Fibroblast of lung (primary cell): Measurements from ENCODE around the gene ATG10. TPM values are rescaled to one million over a fixed set of nuclear protein-coding genes. Genes with fewer than 3 reads are reported as not detected.
A peak's percentile ranks its signal among the peaks of the same experiment; 100 is the strongest.
"Not testable (repeated sequence)": the region's sequence is repeated elsewhere in the genome, so short reads cannot be mapped to it uniquely, and the experiment has no call there.

Experiments
- DNase-seq, 2 donors: peaks; one replicate each; pipeline versions ENCODE4 v3.0.0 to v3.0.0-alpha.2; 2010; ENCODE audit warnings: low read depth in 2 of 2
- H2AFZ ChIP-seq: 2 replicates; pipeline ENCODE4 v1.5.1; 2012; ENCODE audit warnings: low read length, control low read depth, inconsistent platforms
- H3K27ac ChIP-seq: 2 replicates; pipeline ENCODE4 v1.5.1; 2011; ENCODE audit warnings: low read length, control low read depth; ENCODE audit not compliant: insufficient read depth
- H3K27me3 ChIP-seq: 2 replicates; pipeline ENCODE4 v1.5.1; 2011; ENCODE audit warnings: mild to moderate bottlenecking, low read length; ENCODE audit not compliant: control insufficient read depth, insufficient read depth
- H3K36me3 ChIP-seq: 2 replicates; pipeline ENCODE4 v1.5.1; 2011; ENCODE audit warnings: low read length; ENCODE audit not compliant: control insufficient read depth, insufficient read depth
- H3K4me1 ChIP-seq: 2 replicates; pipeline ENCODE4 v1.5.1; 2011; ENCODE audit warnings: low read length; ENCODE audit not compliant: control insufficient read depth, insufficient read depth; ENCODE audit errors: extremely low read depth
- H3K4me2 ChIP-seq: 2 replicates; pipeline ENCODE4 v1.5.1; 2011; ENCODE audit warnings: low read length, control low read depth; ENCODE audit not compliant: insufficient read depth; ENCODE audit errors: extremely low read depth
- H3K4me3 ChIP-seq, 4 experiments: fragments of 200-600 bp in 1 of 4; sonication (generic) in 1 of 4; replicated peaks in 1 of 4; 2 replicates each; pipeline ENCODE4 v1.5.1; 2011 to 2016; ENCODE audit warnings: low read length in 4 of 4, low read depth in 3 of 4, mild to moderate bottlenecking in 3 of 4, control low read depth in 2 of 4, inconsistent platforms in 1 of 4, mixed read lengths in 1 of 4; ENCODE audit not compliant: insufficient read depth in 1 of 4; ENCODE audit errors: control extremely low read depth in 1 of 4
- H3K79me2 ChIP-seq: 2 replicates; pipeline ENCODE4 v1.5.1; 2012; ENCODE audit warnings: mild to moderate bottlenecking, low read length, inconsistent platforms; ENCODE audit not compliant: control insufficient read depth, insufficient read depth
- H3K9ac ChIP-seq: 2 replicates; pipeline ENCODE4 v1.5.1; 2011; ENCODE audit warnings: mild to moderate bottlenecking, low read length, control low read depth; ENCODE audit not compliant: insufficient read depth
- H3K9me3 ChIP-seq: 2 replicates; pipeline ENCODE4 v1.5.1; 2012; ENCODE audit warnings: low read depth, low read length; ENCODE audit not compliant: control insufficient read depth, insufficient read depth
- H4K20me1 ChIP-seq: 2 replicates; pipeline ENCODE4 v1.5.1; 2011; ENCODE audit warnings: low read length; ENCODE audit not compliant: control insufficient read depth, insufficient read depth; ENCODE audit errors: extremely low read depth
- CTCF ChIP-seq, 2 donors: IDR thresholded peaks in 1 of 2; conservative IDR thresholded peaks in 1 of 2; 1 replicate in 1 of 2; 2 replicates in 1 of 2; pipeline ENCODE4 v1.5.1; 2011 to 2012; ENCODE audit warnings: low read length in 2 of 2, control low read depth in 1 of 2, inconsistent platforms in 1 of 2, low read depth in 1 of 2, mild to moderate bottlenecking in 1 of 2
- EZH2 ChIP-seq: IDR thresholded peaks from 2 replicates; pipeline ENCODE4 v1.5.1; 2012; ENCODE audit warnings: low read length, control low read depth, mild to moderate bottlenecking; ENCODE audit errors: missing control alignments
- polyA plus RNA-seq, 2 donors: library from polyadenylated mRNA; depleted of rRNA in 1 of 2; stranded (reverse) in 1 of 2; unstranded in 1 of 2; fragments of >200 nt; gene quantifications; 2 replicates each; pipeline ENCODE4 v1.2.1, GENCODE V29; 2011 to 2012; ENCODE audit warnings: missing spikeins in 1 of 2
- total RNA-seq: library from RNA; depleted of rRNA; stranded (reverse); fragments of >200 nt; gene quantifications from 2 replicates; pipeline ENCODE4 v1.2.1, GENCODE V29; 2014

Gene ATG10
- total and polyA plus RNA-seq, 2 donors (not counting 1 experiment from before 2014, with no cell fraction given) = 2.5 to 8.8 TPM

- H3K27me3 ChIP-seq = no peaks in the 10 kb centered on the region
- no peak overlapping the region for H3K27ac ChIP-seq
- no peaks in the 10 kb centered on the region for H3K79me2 ChIP-seq
- H3K9ac ChIP-seq = no peak overlapping the region
- H3K4me3 ChIP-seq = no peak overlapping the region
- no peak overlapping the region for H2AFZ ChIP-seq
- H3K36me3 ChIP-seq = no peaks in the 10 kb centered on the region
- no peak for DNase-seq
- H3K4me2 ChIP-seq = no peak overlapping the region
- H4K20me1 ChIP-seq = no peaks in the 10 kb centered on the region
- no peak for TF ChIP-seq EZH2
- TF ChIP-seq CTCF (conservative IDR thresholded peaks at IDR 0.05 in 1 of 2, IDR thresholded peaks at IDR 0.05 in 1 of 2; ENCODE audit: low read depth in 1 of 2, low read length in 2 of 2) = no peak
- H3K9me3 ChIP-seq = no peaks in the 10 kb centered on the region
- no peaks in the 10 kb centered on the region for H3K4me1 ChIP-seq
Measured at GRCh38 chr5:82257729-82258128, 285.9 kb downstream of the ATG10 start.

- peak; percentile 26 to 63 for DNase-seq
- H3K9ac ChIP-seq = no peak overlapping the region
- H3K36me3 ChIP-seq = no peaks in the 10 kb centered on the region
- no peaks in the 10 kb centered on the region for H3K27me3 ChIP-seq
- H3K4me2 ChIP-seq = no peak overlapping the region
- H3K79me2 ChIP-seq = no peaks in the 10 kb centered on the region
- TF ChIP-seq CTCF (conservative IDR thresholded peaks at IDR 0.05 in 1 of 2, IDR thresholded peaks at IDR 0.05 in 1 of 2; ENCODE audit: low read depth in 1 of 2, low read length in 2 of 2) (peak; percentile 28 to 61), EZH2 (no peak)
- no peak overlapping the region for H3K27ac ChIP-seq
- no peak overlapping the region for H2AFZ ChIP-seq
- H3K9me3 ChIP-seq = no peaks in the 10 kb centered on the region
- no peaks in the 10 kb centered on the region for H4K20me1 ChIP-seq
- no peaks in the 10 kb centered on the region for H3K4me1 ChIP-seq
- H3K4me3 ChIP-seq = no peak overlapping the region
Measured at GRCh38 chr5:82259172-82259800, 287.5 kb downstream of the ATG10 start.

GRCh38 chr5:82265047-82265446 lies 293.2 kb downstream of the ATG10 start:
- DNase-seq = peak; percentile 45 to 60
- Histone ChIP-seq H3K27ac (no peak overlapping the region), H2AFZ (no peak overlapping the region), H3K36me3 (no peaks in the 10 kb centered on the region), H4K20me1 (no peaks in the 10 kb centered on the region), H3K27me3 (no peaks in the 10 kb centered on the region), H3K4me3 (no peak overlapping the region), H3K4me2 (peak overlapping the region; percentile 35), H3K79me2 (no peaks in the 10 kb centered on the region), H3K9me3 (no peaks in the 10 kb centered on the region), H3K9ac (no peak overlapping the region), H3K4me1 (no peaks in the 10 kb centered on the region)
- no peak for TF ChIP-seq EZH2
- TF ChIP-seq CTCF (conservative IDR thresholded peaks at IDR 0.05 in 1 of 2, IDR thresholded peaks at IDR 0.05 in 1 of 2; ENCODE audit: low read depth in 1 of 2, low read length in 2 of 2) = no peak

- DNase-seq, H3K4me3 ChIP-seq, H3K9me3 ChIP-seq: not testable (repeated sequence)
Measured at GRCh38 chr5:82267297-82267933, 295.6 kb downstream of the ATG10 start.

More at GRCh38 chr5:82267297-82267933, 295.6 kb downstream of the ATG10 start:
- H4K20me1 ChIP-seq, H3K27me3 ChIP-seq, H3K79me2 ChIP-seq, H3K36me3 ChIP-seq, H3K4me1 ChIP-seq, H3K9ac ChIP-seq, H2AFZ ChIP-seq, H3K27ac ChIP-seq, H3K4me2 ChIP-seq: not testable (repeated sequence)
